ENCODE measurements around the gene ARHGEF4. TPM values are rescaled to one million over a fixed set of nuclear protein-coding genes. Genes with fewer than 3 reads are reported as not detected.

The ARHGEF4 gene
- total and polyA plus RNA-seq, 2 donors (not counting 3 experiments of a cell fraction or from before 2014, with no cell fraction given), result not detected

DNA sequence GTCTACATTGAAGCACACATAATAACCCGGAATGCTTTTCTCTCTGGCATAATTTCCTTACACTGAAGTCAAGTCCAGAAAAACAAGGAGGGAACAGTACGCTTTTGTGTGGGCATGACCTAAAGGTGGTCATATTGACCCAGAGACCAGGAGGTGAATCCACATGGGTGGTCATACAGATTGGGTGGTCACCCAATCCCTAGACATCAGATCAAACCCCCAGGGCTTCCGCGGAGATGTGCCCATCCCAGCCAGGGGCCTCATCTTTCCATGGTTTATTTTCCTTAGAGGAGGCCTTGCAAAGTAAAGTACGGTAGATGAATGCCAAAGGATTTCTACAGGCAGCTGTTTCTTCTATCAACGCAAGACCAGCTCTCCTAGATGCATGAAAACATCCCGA is 217.8 kb downstream of the ARHGEF4 start:
- no peak overlapping the region for H3K9ac ChIP-seq (replicated peaks; ENCODE audit: extremely low read depth, insufficient read depth, low read length)
- H3K4me3 ChIP-seq (replicated peaks in 1 of 3; ENCODE audit: insufficient read depth in 1 of 3, low read depth in 1 of 3, low read length in 3 of 3), result no peak overlapping the region
- no peaks in the 10 kb centered on the region for H3K9me1 ChIP-seq (replicated peaks; ENCODE audit: control insufficient read depth, extremely low read depth, insufficient read depth, low read length)
- H2AFZ ChIP-seq (ENCODE audit: low read depth, low read length), result no peak overlapping the region
- DNase-seq (ENCODE audit: low read depth, low spot score) (no peak), FAIRE-seq (no peak)
- H3K27ac ChIP-seq (ENCODE audit: insufficient read depth, low read depth, low read length), result no peak overlapping the region
- TF ChIP-seq POLR2A (IDR thresholded peaks at IDR 0.05; ENCODE audit: low read depth, low read length), result no peak
- TF ChIP-seq FOS (IDR thresholded peaks at IDR 0.05; ENCODE audit: borderline replicate concordance, insufficient read depth, low read length), result no peak
- TF ChIP-seq, protein P1, sequence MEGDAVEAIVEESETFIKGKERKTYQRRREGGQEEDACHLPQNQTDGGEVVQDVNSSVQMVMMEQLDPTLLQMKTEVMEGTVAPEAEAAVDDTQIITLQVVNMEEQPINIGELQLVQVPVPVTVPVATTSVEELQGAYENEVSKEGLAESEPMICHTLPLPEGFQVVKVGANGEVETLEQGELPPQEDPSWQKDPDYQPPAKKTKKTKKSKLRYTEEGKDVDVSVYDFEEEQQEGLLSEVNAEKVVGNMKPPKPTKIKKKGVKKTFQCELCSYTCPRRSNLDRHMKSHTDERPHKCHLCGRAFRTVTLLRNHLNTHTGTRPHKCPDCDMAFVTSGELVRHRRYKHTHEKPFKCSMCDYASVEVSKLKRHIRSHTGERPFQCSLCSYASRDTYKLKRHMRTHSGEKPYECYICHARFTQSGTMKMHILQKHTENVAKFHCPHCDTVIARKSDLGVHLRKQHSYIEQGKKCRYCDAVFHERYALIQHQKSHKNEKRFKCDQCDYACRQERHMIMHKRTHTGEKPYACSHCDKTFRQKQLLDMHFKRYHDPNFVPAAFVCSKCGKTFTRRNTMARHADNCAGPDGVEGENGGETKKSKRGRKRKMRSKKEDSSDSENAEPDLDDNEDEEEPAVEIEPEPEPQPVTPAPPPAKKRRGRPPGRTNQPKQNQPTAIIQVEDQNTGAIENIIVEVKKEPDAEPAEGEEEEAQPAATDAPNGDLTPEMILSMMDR (IDR thresholded peaks at IDR 0.05; ENCODE audit: extremely low read depth in 1 of 2, insufficient read depth in 1 of 2, low read depth in 1 of 2, low read length in 2 of 2), result no peak
- TF ChIP-seq GATA2 (IDR thresholded peaks at IDR 0.05; ENCODE audit: insufficient read depth, insufficient read length, low read depth, low read length), result no peak
- no peak for TF ChIP-seq JUN (IDR thresholded peaks at IDR 0.05; ENCODE audit: borderline replicate concordance, insufficient read depth, insufficient read length, low read depth)
- TF ChIP-seq MYC (IDR thresholded peaks at IDR 0.05; ENCODE audit: low read depth, low read length), result no peak
- no peak for TF ChIP-seq EZH2 (IDR thresholded peaks at IDR 0.05; ENCODE audit: borderline replicate concordance, low read depth, low read length, severe bottlenecking)
- no peak for TF ChIP-seq POLR2AphosphoS5 (IDR thresholded peaks at IDR 0.05; ENCODE audit: insufficient read depth, low read depth, low read length)
- intact Hi-C loops (cut with micrococcal nuclease) (no loop called here), dilution Hi-C loops (cut with MboI; ENCODE audit: extremely low pct_ligation_motif_present, low sequenced_read_pairs) (no loop called here)
- H3K36me3 ChIP-seq (ENCODE audit: control insufficient read depth in 2 of 2, extremely low read depth in 1 of 2, insufficient read depth in 2 of 2, low read length in 2 of 2), result peaks cover 37 to 49% of the 10 kb centered on the region in 2 experiments
- no peak overlapping the region for H3K4me2 ChIP-seq (ENCODE audit: insufficient read depth, low read length)
- POLR2A ChIA-PET, result no interaction called here
- H3K9me3 ChIP-seq (replicated peaks; ENCODE audit: control insufficient read depth, insufficient read depth, low read length), result no peaks in the 10 kb centered on the region
- peaks cover 49% of the 10 kb centered on the region for H3K79me2 ChIP-seq (ENCODE audit: control insufficient read depth, insufficient read depth, low read length)
- CTCF ChIA-PET, result no interaction called here
- H3K4me1 ChIP-seq (ENCODE audit: control insufficient read depth, extremely low read depth, insufficient read depth, low read length), result no peaks in the 10 kb centered on the region
- no peaks in the 10 kb centered on the region for H3K27me3 ChIP-seq (ENCODE audit: control insufficient read depth in 2 of 2, insufficient read depth in 2 of 2, low read length in 2 of 2)
- BruUV-seq (replicated peaks), result no TSS peak
- H4K20me1 ChIP-seq (replicated peaks; ENCODE audit: control insufficient read depth, extremely low read depth, insufficient read depth, low read length), result peaks cover 14% of the 10 kb centered on the region

Measured in endothelial cell of umbilical vein (primary cell).